ENCODE data around the gene SLC43A3.
"Not testable (repeated sequence)": the region's sequence is repeated elsewhere in the genome, so short reads cannot be mapped to it uniquely, and the experiment has no call there.

Gene SLC43A3

DNA sequence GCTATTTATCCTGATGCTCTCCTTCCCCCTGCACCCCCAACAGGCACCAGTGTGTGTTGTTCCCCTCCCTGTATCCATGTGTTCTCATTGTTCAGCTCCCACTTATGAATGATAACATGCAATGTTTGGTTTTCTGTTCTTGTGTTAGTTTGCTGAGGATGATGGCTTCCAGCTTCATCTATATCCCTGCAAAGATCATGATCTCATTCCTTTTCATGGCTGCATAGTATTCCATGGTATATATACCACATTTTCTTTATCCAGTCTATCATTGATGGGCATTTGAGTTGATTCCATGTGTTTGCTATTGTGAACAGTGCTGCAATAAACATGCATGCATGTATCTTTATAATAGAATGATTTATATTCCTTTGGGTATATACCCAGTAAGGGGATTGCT, 65.5 kb downstream of the SLC43A3 start:
- not testable (repeated sequence) for DNase-seq (ENCODE audit: low read depth, low spot score); H3K27ac ChIP-seq

DNA sequence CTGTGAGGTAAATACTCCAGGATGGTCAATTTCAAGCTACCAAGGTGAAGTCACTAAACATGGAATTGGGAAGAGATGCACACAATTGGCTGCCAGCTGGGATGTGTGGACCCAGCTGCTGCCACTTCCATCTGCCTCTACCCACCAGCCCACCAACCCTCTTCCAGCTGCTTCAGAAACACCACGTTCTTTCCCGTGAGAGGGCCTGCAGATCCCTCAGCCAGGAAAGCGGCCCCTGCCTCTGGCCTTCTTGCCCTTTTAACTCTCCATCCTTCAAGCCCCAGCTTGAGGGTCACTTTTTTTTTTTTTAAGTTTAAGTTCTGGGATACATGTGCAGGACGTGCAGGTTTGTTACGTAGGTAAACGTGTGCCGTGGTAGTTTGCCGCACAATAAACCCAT, 65.9 kb downstream of the SLC43A3 start:
- no peak overlapping the region for H3K27ac ChIP-seq
- DNase-seq (ENCODE audit: low read depth, low spot score), result no peak

DNA sequence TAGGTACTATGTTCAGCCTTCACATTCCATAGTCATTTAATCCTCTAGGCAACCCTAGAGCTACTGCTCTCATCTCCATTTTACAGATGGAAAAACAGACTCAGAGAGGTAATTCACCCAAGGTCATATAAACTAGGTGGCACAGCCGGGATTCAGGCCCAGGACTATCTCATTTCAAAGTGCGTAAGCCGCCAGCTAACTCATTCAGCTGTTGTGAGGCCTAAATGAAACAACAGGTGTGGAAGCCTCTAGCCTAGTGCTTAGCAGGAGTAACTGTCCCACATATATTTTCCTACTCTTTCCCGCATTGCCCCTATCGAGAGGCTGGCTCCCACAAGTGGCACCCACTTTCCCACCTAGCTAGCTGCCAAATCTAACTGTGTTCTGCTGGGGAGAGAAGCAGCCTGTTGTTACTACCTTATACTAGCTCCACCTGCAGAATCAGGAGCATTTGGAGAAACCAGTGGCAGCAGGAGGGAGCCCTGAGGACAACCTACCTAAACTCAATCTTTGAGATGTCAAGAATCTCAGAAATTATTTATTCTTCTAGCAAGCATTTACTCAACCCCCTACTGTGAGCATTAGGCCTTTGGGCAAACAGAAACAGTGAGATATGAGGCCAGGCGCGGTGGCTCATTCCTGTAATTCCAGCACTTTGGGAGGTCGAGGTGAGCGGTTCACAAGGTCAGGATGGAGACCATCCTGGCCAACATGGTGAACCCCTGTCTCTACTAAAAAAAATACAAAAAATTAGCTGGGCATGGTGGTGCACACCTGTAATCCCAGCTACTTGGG, 66.8 kb downstream of the SLC43A3 start:
- DNase-seq (ENCODE audit: low read depth, low spot score), result no peak

DNA sequence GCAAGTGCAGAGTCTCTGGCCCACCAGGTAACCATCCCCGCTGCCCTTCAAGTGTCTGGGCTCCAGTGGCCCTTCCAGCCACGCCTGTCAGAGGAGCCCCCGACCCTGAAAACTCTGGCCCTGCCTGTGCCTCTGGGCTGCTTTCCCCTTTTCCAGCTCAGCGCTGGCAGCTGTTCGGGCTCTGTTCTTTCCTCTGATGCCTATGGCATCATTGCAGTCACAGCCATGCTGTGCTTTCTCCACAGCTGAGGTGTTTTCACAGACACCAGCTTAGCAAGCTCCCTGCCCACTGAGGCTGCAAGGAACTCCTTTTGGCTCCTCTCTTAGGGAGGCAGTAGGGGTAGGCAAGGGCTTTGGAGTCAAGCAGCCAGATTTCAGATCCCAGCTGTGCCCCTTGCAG, 67.5 kb downstream of the SLC43A3 start:
- no peak for DNase-seq (ENCODE audit: low read depth, low spot score)
- H3K27ac ChIP-seq, result no peak overlapping the region

More for the DNA sequence above, 66.8 kb downstream of the SLC43A3 start:
- H3K27ac ChIP-seq, result no peak overlapping the region

DNA sequence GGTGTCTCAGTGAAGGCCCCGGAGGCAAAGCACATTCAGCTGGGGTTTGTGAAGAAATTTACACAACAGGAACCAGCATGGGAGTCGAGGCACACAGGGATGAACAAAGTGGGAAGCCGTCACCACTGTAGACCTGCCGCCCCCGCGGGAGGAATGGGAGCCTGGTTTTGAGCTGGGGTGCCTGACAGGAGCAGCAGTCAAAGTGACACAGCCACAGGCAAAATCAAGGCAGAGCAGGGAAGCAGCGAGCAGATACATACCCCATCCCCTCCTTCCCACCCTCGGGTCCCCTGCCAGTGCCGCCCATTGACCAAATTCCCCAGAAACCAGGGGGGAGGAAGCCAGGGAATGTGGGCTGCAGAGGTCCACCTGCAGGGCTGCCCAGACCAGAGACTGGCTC, 67.9 kb downstream of the SLC43A3 start:
- DNase-seq (ENCODE audit: low read depth, low spot score), result no peak
- H3K27ac ChIP-seq, result no peak overlapping the region

DNA sequence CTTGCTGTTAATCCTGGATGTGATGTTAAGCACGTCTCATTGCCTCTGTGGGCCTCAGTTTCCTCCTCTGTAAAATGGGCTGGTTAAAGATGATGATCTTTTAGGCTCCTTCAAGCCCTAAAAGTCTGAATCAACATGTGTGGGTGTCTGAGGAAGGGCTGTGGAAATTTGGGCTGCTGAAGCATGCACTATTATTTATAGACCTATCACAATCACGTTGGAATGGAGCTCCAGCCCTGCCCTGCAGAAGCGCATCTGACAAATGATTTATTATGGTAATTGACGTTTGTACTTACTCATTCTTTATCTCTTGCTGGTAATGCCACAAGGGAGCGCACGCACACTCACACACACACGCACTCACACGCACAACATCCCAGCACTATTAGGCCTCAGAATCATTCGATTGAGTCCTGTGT, 68.4 kb downstream of the SLC43A3 start:
- no peak overlapping the region for H3K27ac ChIP-seq
- no peak for DNase-seq (ENCODE audit: low read depth, low spot score)

DNA sequence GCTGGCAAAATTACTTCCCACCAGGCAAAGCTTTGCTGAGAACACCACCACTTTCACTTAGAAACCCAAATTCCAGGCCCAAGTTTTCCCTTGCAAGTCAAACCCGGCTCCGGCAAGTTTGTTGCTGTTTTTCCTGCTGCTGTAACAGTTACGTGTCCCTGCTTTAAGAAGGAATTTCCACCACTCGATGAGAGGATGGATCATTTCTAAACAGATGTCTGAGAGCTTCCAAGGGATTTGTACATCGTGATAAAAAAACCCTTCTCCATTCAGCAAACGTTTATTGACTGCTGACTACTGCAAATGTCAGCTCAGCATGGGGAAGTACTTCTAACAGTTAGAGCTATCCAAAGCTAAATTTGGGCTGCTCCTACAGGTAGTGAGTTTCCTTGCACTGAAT, 69.1 kb downstream of the SLC43A3 start:
- DNase-seq (ENCODE audit: low read depth, low spot score), result no peak
- no peak overlapping the region for H3K27ac ChIP-seq

DNA sequence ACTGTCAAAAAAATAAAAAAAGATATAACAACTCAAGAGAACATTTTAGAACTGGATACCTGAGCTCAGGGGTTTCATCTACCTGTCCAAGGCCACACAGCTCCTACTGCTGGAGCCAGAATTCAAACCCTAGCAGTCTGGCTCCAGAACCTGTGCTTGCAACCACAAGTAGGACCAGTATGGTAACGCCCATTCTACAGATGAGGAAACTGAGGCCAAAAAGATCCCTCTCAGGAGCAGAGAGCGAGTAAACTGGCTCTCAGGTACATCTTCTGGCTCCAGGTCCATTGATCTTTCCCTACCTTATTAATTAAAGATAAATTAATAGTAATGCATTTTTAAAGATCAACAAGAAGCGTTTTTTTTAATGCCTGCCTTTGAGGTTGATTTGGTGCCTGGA, 69.6 kb downstream of the SLC43A3 start:
- no peak for DNase-seq (ENCODE audit: low read depth, low spot score)
- no peak overlapping the region for H3K27ac ChIP-seq
